IMR-90 (cell line): ENCODE data around the gene ABCA4. TPM values are rescaled to one million over a fixed set of nuclear protein-coding genes. Genes with fewer than 3 reads are reported as not detected.

Source experiments
- ATAC-seq: fragments of 200-7000 bp; cut with Tn5 transposase; 2 replicates; pipeline ENCODE4 v1.9.1; 2020; ENCODE audit warnings: low read depth, mild to moderate bottlenecking, moderate library complexity
- BruUV-seq: library from RNA; stranded (reverse); fragments of 400-500 nt; replicated peaks from 2 replicates; lab custom pipeline; 2021; lab: Mats Ljungman, UMichigan
- CTCF ChIA-PET: fragments of 300-600 bp; formaldehyde crosslinking; extraction: SDS; loops from one replicate; lab custom pipeline; 2021; ENCODE audit warnings: antibody characterized with exemption; lab: Yijun Ruan, JAX
- POLR2A ChIA-PET: fragments of 300-600 bp; sonication (Branson Sonifier 250); formaldehyde crosslinking; loops from one replicate; lab custom pipeline; 2022; ENCODE audit warnings: antibody characterized with exemption; ENCODE audit not compliant: unreplicated experiment; lab: Charles Lee
- DNase-seq: peaks from one replicate; pipeline ENCODE4 v3.0.0; 2013
- H2AFZ ChIP-seq: replicated peaks from 2 replicates; pipeline ENCODE3; 2013; ENCODE audit warnings: low read length, mild to moderate bottlenecking; ENCODE audit not compliant: poor library complexity
- H2AK5ac ChIP-seq: 2 replicates; pipeline ENCODE4 v1.6.1; 2013; ENCODE audit warnings: low read depth, low read length, inconsistent platforms
- H2AK9ac ChIP-seq: replicated peaks from 2 replicates; pipeline ENCODE3; 2013; ENCODE audit warnings: mild to moderate bottlenecking, low read depth, low read length, moderate library complexity; ENCODE audit not compliant: poor library complexity
- H2BK120ac ChIP-seq: 2 replicates; pipeline ENCODE4 v1.6.1; 2013; ENCODE audit warnings: low read depth, low read length, inconsistent platforms
- H2BK15ac ChIP-seq: 3 replicates; pipeline ENCODE4 v1.6.1; 2013; ENCODE audit warnings: low read depth, low read length, inconsistent platforms
- H2BK20ac ChIP-seq: 2 replicates; pipeline ENCODE4 v1.6.1; 2013; ENCODE audit warnings: low read depth, mild to moderate bottlenecking, inconsistent platforms, low read length, moderate library complexity
- H2BK5ac ChIP-seq: 2 replicates; pipeline ENCODE4 v1.6.1; 2013; ENCODE audit warnings: mild to moderate bottlenecking, low read depth, low read length, inconsistent platforms; ENCODE audit not compliant: poor library complexity, severe bottlenecking
- H3K14ac ChIP-seq: replicated peaks from 2 replicates; pipeline ENCODE4 v1.6.1; 2013; ENCODE audit warnings: low read depth, low read length, inconsistent platforms
- H3K18ac ChIP-seq: 2 replicates; pipeline ENCODE4 v1.6.1; 2013; ENCODE audit warnings: low read depth, low read length, control low read depth
- H3K23ac ChIP-seq: 2 replicates; pipeline ENCODE4 v1.6.1; 2013; ENCODE audit warnings: low read depth, low read length, inconsistent platforms
- H3K27ac ChIP-seq: 2 replicates; pipeline ENCODE4 v1.5.1; 2013; ENCODE audit warnings: mild to moderate bottlenecking, control low read depth, low read length; ENCODE audit not compliant: insufficient read depth
- H3K27me3 ChIP-seq: 2 replicates; pipeline ENCODE4 v1.6.1; 2013; ENCODE audit warnings: low read length; ENCODE audit not compliant: control insufficient read depth, insufficient read depth
- H3K36me3 ChIP-seq: 2 replicates; pipeline ENCODE4 v1.6.1; 2013; ENCODE audit warnings: low read length, mixed read lengths; ENCODE audit not compliant: control insufficient read depth, insufficient read depth
- H3K4ac ChIP-seq: 2 replicates; pipeline ENCODE4 v1.6.1; 2013; ENCODE audit warnings: low read depth, low read length, inconsistent platforms
- H3K4me1 ChIP-seq: 2 replicates; pipeline ENCODE4 v1.6.1; 2013; ENCODE audit warnings: low read length, mixed read lengths; ENCODE audit not compliant: control insufficient read depth, insufficient read depth
- H3K4me2 ChIP-seq: 2 replicates; pipeline ENCODE4 v1.6.1; 2013; ENCODE audit warnings: low read depth, mild to moderate bottlenecking, control low read depth, low read length, moderate library complexity
- H3K4me3 ChIP-seq: 2 replicates; pipeline ENCODE4 v1.5.1; 2013; ENCODE audit warnings: low read depth, mild to moderate bottlenecking, control low read depth, low read length, moderate library complexity; ENCODE audit not compliant: insufficient read depth
- H3K56ac ChIP-seq: 2 replicates; pipeline ENCODE4 v1.6.1; 2013; ENCODE audit warnings: low read length, inconsistent platforms; ENCODE audit not compliant: insufficient read depth; ENCODE audit errors: extremely low read depth
- H3K79me1 ChIP-seq, 2 experiments: 2 replicates each; pipeline ENCODE4 v1.6.1; 2013; ENCODE audit warnings: low read length in 2 of 2, inconsistent platforms in 1 of 2, low read depth in 1 of 2
- H3K9ac ChIP-seq: 2 replicates; pipeline ENCODE4 v1.6.1; 2013; ENCODE audit warnings: low read depth, low read length, control low read depth
- H3K9me1 ChIP-seq: 2 replicates; pipeline ENCODE4 v1.6.1; 2013; ENCODE audit warnings: low read length, inconsistent platforms; ENCODE audit not compliant: insufficient read depth
- H3K9me3 ChIP-seq: 2 replicates; pipeline ENCODE4 v1.6.1; 2013; ENCODE audit warnings: low read length; ENCODE audit not compliant: control insufficient read depth, insufficient read depth
- H4K20me1 ChIP-seq: 2 replicates; pipeline ENCODE4 v1.6.1; 2013; ENCODE audit warnings: low read length, inconsistent platforms; ENCODE audit not compliant: insufficient read depth
- H4K5ac ChIP-seq: 2 replicates; pipeline ENCODE4 v1.6.1; 2013; ENCODE audit warnings: mild to moderate bottlenecking, low read depth, low read length, control low read depth
- H4K8ac ChIP-seq, 2 experiments: 2 replicates each; pipeline ENCODE4 v1.6.1; 2013; ENCODE audit warnings: low read depth in 2 of 2, low read length in 2 of 2, control low read depth in 1 of 2, inconsistent platforms in 1 of 2
- H4K91ac ChIP-seq: 2 replicates; pipeline ENCODE4 v1.6.1; 2013; ENCODE audit warnings: low read depth, low read length, inconsistent platforms; ENCODE audit not compliant: insufficient read depth
- MAFK ChIP-seq: IDR thresholded peaks from 2 replicates; pipeline ENCODE4 v1.6.1; 2012; ENCODE audit warnings: low read depth, low read length, improper control_type of control experiment
- RAD21 ChIP-seq: IDR thresholded peaks from 2 replicates; pipeline ENCODE4 v1.6.1; 2012; ENCODE audit warnings: low read length, improper control_type of control experiment
- WGBS, 2 experiments: methylation state at CpG; one replicate each; pipeline versions ENCODE4 v1.1.5 to v1.1.7; 2013; ENCODE audit warnings: missing lambda C conversion rate in 2 of 2; ENCODE audit not compliant: insufficient read length in 1 of 2; ENCODE audit errors: extremely low coverage in 2 of 2; 5-methylcytosine and 5-hydroxymethylcytosine counted together
- dilution Hi-C: fragments of 300-500 bp; cut with HindIII; formaldehyde crosslinking; loops from one replicate; pipeline ENCODE4 v1.14.3; 2018; ENCODE audit warnings: low sequenced_read_pairs; ENCODE audit not compliant: unreplicated experiment
- in situ Hi-C: fragments of 300-500 bp; cut with MboI; formaldehyde crosslinking; loops from 3 replicates; pipeline ENCODE4 v1.14.3; 2019; ENCODE audit warnings: low sequenced_read_pairs, inconsistent platforms, mixed read lengths
- intact Hi-C: fragments of 100-400 bp; cut with micrococcal nuclease; formaldehyde crosslinking; loops from 2 replicates; pipeline ENCODE4 v1.10.0; 2022
- polyA plus RNA-seq, 3 experiments: library from polyadenylated mRNA; depleted of rRNA; stranded (reverse); fragments of >200 nt; gene quantifications; 2 replicates each; pipeline ENCODE4 v1.2.3, GENCODE V29; 2012; ENCODE audit warnings: low replicate concordance in 1 of 3
- total RNA-seq: library from RNA; depleted of rRNA; stranded (reverse); fragments of >200 nt; gene quantifications from 2 replicates; pipeline ENCODE4 v1.2.3, GENCODE V29; 2012
- TF ChIP-seq, protein P1 (sequence below): fragments of 150-350 bp; IDR thresholded peaks from 2 replicates; pipeline ENCODE4 v1.6.1; 2016; ENCODE audit warnings: low read depth, mild to moderate bottlenecking, low read length, moderate library complexity, borderline replicate concordance

The ABCA4 gene
- total and polyA plus RNA-seq, 2 of the 4 experiments (the other 2 are of a cell fraction) = under 0.01 to 0.36 TPM

DNA sequence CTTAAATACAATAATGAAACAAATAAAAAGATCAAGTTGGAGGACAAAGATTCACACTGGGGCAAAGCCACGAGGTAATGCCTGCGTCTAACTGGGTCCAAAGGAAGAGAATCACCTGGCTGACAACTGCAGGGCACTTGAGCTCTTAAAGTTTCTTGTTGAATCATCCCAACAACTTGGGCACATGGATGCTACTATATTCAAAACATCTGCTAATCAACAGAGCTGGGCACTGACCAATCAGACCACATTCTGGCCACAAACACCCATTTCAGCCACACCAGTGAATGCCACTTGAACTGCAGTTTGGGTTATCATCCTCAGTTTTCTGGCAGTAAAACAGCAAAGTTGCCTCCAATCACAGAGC lies 51.0 kb downstream of the ABCA4 start (continued):
- TF ChIP-seq MAFK = no peak

DNA sequence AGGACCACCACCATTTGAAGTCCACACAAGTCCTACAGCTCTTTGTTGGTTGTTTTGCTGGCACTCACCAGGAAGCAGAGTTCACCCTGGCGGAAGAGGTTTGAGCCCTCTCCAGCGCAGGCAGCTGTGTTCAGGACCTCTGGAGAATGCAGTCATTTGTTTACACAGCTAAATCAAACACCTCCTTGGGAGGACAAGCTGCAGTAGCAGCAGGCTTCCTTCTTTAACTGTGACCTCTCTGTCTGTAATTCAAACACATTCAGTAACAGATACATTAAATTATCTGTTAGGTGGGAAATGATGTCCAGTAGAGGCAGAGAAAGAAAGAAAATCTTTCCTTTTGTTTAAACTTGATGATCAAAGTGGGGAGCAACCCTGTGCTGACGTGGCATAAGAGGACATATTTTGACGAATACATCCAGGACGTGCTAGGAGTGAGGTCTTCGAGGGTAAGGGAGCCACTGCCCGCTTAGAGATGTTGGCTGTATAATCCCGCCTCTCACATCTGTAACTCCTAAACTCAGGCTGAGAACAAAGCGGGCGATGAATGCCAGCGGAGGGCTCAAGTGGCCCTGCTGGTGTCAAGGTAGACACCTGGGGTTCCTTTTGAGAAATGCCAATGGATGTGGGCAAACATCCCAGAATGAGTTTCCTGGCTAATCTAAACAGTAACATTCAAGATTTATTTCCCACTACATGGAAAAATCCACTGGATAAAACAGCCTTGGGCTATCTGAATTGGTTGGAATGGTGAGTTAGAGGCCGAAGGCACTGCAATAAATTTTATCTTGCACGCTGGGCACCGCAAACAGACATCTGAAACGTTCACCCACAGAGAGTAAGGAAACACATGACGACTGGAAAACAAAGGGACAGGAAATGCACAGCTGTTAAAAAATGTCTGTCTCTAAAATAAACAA lies 51.7 kb downstream of the ABCA4 start:
- peak overlapping the region; percentile 64 for H2BK20ac ChIP-seq
- in situ Hi-C loops (loop anchor here (10.0 to 25.0 kb wide), 2 partner anchors 176 to 743 kb away; partner anchors contain the start of gene SLC44A3), dilution Hi-C loops (no loop called here), intact Hi-C loops (loop anchor here (10.0 kb wide), 1 partner anchor 396 kb away; no protein-coding TSS in a partner anchor)
- H2BK15ac ChIP-seq = peak overlapping the region; percentile 46; the same call in 2 of the 3 replicates
- peak overlapping the region; percentile 13; the same call in 1 of the 2 replicates for H3K56ac ChIP-seq
- peak overlapping the region; percentile 59 for H4K5ac ChIP-seq
- H3K9me3 ChIP-seq = no peaks in the 10 kb centered on the region
- H2AK9ac ChIP-seq = no peak overlapping the region
- no peak overlapping the region for H3K4me3 ChIP-seq
- no TSS peak for BruUV-seq
- H4K20me1 ChIP-seq = no peaks in the 10 kb centered on the region
- H4K8ac ChIP-seq = peak overlapping the region; percentile 46 to 68
- DNase-seq = peak; percentile 86
- no peaks in the 10 kb centered on the region for H3K27me3 ChIP-seq
- TF ChIP-seq RAD21 (no peak), MAFK (peak; percentile 47)
- TF ChIP-seq, protein P1, sequence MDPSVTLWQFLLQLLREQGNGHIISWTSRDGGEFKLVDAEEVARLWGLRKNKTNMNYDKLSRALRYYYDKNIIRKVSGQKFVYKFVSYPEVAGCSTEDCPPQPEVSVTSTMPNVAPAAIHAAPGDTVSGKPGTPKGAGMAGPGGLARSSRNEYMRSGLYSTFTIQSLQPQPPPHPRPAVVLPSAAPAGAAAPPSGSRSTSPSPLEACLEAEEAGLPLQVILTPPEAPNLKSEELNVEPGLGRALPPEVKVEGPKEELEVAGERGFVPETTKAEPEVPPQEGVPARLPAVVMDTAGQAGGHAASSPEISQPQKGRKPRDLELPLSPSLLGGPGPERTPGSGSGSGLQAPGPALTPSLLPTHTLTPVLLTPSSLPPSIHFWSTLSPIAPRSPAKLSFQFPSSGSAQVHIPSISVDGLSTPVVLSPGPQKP = no peak
- H3K18ac ChIP-seq = peak overlapping the region; percentile 39
- H3K14ac ChIP-seq = peak overlapping the region; percentile 34
- peak overlapping the region; percentile 64 for H2AK5ac ChIP-seq
- H3K79me1 ChIP-seq = no peaks in the 10 kb centered on the region
- peak overlapping the region; percentile 73 for H3K4ac ChIP-seq
- H3K4me1 ChIP-seq = peaks cover 23% of the 10 kb centered on the region
- ATAC-seq = peak; percentile 86
- H3K36me3 ChIP-seq = no peaks in the 10 kb centered on the region
- H3K27ac ChIP-seq = peak overlapping the region; percentile 75
- peak overlapping the region; percentile 67 for H2BK5ac ChIP-seq
- no peak overlapping the region for H3K9ac ChIP-seq
- peak overlapping the region; percentile 83 for H2BK120ac ChIP-seq
- peaks cover 27% of the 10 kb centered on the region for H3K9me1 ChIP-seq
- H2AFZ ChIP-seq = peak overlapping the region; percentile 58
- H4K91ac ChIP-seq = peak overlapping the region; percentile 62
- H3K4me2 ChIP-seq = 0 out of 2 replicates have a peak overlapping the region, but pooled peaks have one; percentile 6
- ChIA-PET CTCF (interaction anchor here (1.0 to 1.7 kb wide), 3 partner anchors 10 to 267 kb away, joined by 4 to 6 read pairs (median 5); no protein-coding TSS in a partner anchor), POLR2A (no interaction called here)
- H3K23ac ChIP-seq = peak overlapping the region; percentile 81; the same call in 1 of the 2 replicates
- no CpG with 5 or more reads among the region's 16 CpGs for WGBS, 2 experiments
